Measurements from ENCODE around the gene ARHGAP10.
A peak's percentile ranks its signal among the peaks of the same experiment; 100 is the strongest.

ARHGAP10 gene

DNA sequence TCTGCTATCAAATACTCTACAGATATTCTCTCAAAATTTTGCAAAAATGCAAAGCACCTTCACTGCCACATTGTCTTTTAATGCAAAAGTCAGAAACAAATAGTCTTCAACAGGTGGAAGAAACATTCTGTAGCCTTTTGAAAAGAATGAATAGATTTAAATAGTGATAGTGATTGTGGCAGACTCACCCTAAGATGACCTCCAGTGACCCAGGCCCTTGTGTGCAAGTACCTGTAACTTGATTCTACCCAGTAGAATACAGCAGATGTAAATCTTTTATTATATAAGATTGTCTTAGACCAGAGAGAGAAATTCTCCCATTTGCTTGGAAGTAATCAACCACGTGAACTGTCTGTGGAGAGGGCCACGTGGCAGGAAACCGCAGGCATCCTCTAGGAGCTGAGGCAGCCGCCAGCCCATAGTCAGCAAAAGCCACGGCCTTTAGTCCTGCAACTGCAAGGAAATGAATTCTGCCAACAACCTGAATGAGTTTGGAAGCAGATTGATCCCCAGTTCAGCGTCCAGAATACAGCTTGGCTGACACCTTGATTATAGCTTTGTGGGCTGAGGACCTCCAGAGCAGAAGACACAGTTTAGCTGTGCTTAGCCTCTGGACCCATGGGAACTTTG, 272.5 kb downstream of the ARHGAP10 start:
- in situ Hi-C loops (cut with HindIII; ENCODE audit: low pct_unique_long_range_greater_than_20kb, low sequenced_read_pairs): no loop called here
- TF ChIP-seq JUND (IDR thresholded peaks at IDR 0.05; ENCODE audit: low read depth): no peak
- DNase-seq (ENCODE audit: low read depth in 1 of 2, low spot score in 1 of 2): no peak

DNA sequence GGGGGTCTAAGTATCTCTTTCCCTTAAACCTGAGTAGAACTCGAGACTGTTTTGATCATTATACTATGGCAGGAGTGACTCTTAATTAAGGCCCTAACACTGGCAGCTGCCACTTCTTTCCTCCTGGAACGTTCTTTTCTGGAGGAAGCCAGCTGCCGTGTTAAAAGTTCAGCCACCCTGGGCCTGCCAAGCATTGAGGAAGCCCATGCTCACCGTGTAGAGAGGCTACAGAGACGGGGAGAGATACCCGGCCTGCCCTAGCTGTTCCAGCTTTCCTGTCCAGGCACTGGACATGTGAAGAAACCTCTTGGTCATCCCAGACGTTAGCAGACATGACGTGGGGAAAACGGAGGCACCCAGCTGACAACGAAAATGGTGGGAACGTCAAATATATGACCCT, 274.1 kb downstream of the ARHGAP10 start:
- in situ Hi-C loops (cut with HindIII; ENCODE audit: low pct_unique_long_range_greater_than_20kb, low sequenced_read_pairs): no loop called here
- TF ChIP-seq JUND (IDR thresholded peaks at IDR 0.05; ENCODE audit: low read depth): no peak
- no peak for DNase-seq (ENCODE audit: low read depth in 1 of 2, low spot score in 1 of 2)

DNA sequence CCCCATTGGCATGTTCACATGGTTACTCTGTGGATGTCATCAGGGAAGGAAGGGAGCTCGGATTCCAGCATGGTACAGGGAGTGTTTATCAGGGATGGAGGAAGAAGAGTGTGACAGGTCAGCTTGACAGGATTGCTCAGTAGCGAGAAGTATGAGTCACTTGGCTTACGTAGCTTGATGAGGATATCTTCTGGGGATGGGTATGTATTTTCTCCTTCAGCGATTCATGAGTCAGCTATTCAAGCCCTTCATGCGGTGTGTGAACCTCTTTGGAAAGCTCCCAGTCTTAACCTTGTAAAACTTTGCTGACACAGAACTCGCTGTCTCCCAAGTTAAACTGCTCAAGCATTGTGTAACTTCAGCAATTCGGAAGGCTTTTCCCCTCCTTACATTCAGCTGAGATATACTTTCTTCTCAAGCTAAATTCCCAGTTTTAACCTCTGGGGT, 275.4 kb downstream of the ARHGAP10 start:
- no peak for DNase-seq (ENCODE audit: low read depth in 1 of 2, low spot score in 1 of 2)
- no peak for TF ChIP-seq JUND (IDR thresholded peaks at IDR 0.05; ENCODE audit: low read depth)
- in situ Hi-C loops (cut with HindIII; ENCODE audit: low pct_unique_long_range_greater_than_20kb, low sequenced_read_pairs): no loop called here

DNA sequence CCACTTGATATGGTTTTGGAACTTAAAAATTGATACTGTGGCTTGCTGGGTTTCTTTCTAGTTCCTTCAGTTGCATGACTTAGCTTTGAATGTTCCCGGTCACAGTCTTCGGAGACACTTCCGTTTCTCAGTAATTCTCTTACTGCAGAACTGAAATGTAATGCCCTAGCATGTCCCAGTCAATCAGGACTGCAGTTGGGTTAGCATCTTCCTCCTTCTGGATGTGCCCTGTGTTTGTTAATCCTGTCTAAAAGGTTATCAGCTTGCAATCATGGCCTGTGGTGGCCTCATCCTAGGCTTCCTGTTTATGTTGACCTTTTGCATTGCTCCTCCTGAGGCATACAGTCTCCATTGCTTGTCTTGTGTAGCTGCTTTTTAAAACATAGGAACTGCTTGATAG, 275.9 kb downstream of the ARHGAP10 start:
- TF ChIP-seq JUND (IDR thresholded peaks at IDR 0.05; ENCODE audit: low read depth): no peak
- in situ Hi-C loops (cut with HindIII; ENCODE audit: low pct_unique_long_range_greater_than_20kb, low sequenced_read_pairs): no loop called here
- no peak for DNase-seq (ENCODE audit: low read depth in 1 of 2, low spot score in 1 of 2)

DNA sequence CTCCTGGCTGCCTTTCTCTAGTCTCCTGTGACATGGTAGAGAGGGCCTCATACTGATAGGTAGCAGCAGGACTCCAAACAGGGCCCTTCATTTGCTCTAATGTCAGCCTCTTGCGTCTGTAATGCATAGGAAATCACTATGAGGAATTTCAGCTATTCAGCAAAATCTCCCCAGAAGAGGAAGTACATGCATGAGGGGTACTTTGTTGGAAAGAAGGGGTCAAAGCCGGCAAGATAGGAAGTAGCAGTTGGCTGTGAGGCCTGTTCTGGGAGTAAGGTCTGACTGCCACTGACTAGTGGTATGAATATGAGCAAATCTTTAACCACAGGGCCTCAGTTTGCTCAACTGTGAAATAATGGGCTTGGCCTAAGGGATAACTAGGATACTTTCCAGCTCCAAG, 283.2 kb downstream of the ARHGAP10 start:
- in situ Hi-C loops (cut with HindIII; ENCODE audit: low pct_unique_long_range_greater_than_20kb, low sequenced_read_pairs): no loop called here
- no peak for DNase-seq (ENCODE audit: low read depth in 1 of 2, low spot score in 1 of 2)
- TF ChIP-seq JUND (IDR thresholded peaks at IDR 0.05; ENCODE audit: low read depth): no peak

DNA sequence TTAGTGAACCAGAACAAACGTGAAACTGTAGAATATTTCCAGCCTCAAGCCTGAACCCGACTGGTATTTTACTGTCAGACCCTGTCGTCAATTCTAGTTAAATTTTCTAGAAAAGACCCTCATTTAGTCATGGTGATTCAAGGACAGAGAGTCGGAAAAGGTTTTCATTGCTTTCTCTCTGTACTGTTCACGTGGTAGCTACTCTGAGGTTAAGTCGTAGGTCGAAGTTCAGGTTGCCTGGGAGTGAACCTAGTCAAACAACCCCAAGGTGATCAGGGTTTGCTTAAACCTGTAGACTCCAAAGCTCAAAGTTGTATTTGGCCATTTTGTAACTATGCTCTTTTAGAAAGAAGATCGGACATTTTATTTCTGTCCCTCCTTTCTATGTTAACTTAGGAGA, 283.6 kb downstream of the ARHGAP10 start:
- DNase-seq (ENCODE audit: low read depth in 1 of 2, low spot score in 1 of 2): no peak
- in situ Hi-C loops (cut with HindIII; ENCODE audit: low pct_unique_long_range_greater_than_20kb, low sequenced_read_pairs): no loop called here
- TF ChIP-seq JUND (IDR thresholded peaks at IDR 0.05; ENCODE audit: low read depth): no peak

DNA sequence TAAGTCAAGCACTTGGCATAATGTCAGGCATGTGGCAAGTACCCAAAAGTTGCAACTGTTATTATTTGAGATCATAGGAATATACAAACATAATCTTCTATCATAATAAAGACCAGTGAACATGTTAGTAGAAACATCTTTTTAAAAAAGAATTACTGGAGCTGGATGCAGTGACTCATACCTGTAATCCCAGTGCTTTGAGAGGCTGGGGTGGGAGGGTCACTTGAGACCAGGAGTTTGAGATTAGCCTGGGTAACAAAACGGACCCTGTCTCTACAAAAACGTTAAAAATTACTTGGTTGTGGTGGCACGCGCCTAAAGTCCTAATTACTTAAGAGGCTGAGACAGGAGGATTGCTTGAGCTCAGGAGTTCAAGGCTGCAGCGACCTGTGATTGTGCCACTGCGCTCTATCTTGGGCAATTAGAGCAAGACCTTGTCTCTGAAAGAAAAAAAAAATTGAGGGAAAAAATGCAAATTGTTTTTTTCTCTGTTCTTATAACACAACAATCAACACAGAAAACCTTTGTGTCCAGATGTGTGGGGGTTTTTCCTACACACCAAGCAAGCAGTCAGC, 284.3 kb downstream of the ARHGAP10 start:
- DNase-seq (ENCODE audit: low read depth in 1 of 2, low spot score in 1 of 2): no peak
- TF ChIP-seq JUND (IDR thresholded peaks at IDR 0.05; ENCODE audit: low read depth): no peak
- in situ Hi-C loops (cut with HindIII; ENCODE audit: low pct_unique_long_range_greater_than_20kb, low sequenced_read_pairs): no loop called here

DNA sequence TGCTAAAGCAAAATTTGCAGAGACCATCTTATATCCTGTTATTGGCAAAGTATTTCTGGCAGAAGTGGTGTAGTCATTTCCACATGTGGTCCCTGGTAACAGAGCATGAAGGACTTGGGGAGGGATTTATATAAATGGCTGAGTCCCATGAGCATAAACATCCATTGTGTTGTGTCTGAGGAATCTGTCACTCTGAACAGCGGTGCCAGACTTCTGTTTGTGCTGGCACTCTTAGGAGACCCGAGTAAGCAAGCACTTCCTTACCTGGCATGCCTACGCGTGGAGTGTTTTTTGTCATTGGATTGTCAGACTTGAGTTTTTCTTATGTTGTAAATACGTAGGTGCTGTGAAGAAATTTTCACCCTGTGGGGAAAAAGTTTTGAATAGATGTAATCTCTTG, 285.9 kb downstream of the ARHGAP10 start:
- DNase-seq (ENCODE audit: low read depth in 1 of 2, low spot score in 1 of 2): peak; percentile 23 to 73
- no peak for TF ChIP-seq JUND (IDR thresholded peaks at IDR 0.05; ENCODE audit: low read depth)
- in situ Hi-C loops (cut with HindIII; ENCODE audit: low pct_unique_long_range_greater_than_20kb, low sequenced_read_pairs): no loop called here

DNA sequence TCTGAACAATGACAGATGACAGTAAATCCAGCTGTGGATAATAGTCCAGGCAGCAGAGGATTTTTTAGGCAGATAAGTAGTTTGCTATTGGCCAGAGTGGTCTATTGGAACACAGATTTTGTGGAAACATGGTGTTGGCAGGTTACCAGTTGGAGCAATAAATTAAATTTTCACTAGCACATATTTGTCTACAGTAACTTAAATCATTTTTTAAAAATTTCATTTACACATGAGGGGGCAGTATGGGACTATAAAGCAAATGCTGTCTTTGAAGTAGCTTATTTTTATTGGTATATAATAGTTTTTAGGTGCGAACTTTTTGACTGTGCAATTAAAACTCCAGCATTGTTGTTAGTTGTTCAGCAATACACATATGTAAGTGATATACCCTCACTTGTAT, 289.8 kb downstream of the ARHGAP10 start:
- TF ChIP-seq JUND (IDR thresholded peaks at IDR 0.05; ENCODE audit: low read depth): no peak
- in situ Hi-C loops (cut with HindIII; ENCODE audit: low pct_unique_long_range_greater_than_20kb, low sequenced_read_pairs): no loop called here
- DNase-seq (ENCODE audit: low read depth in 1 of 2, low spot score in 1 of 2): peak in 1 of 2 experiments; percentile 15

DNA sequence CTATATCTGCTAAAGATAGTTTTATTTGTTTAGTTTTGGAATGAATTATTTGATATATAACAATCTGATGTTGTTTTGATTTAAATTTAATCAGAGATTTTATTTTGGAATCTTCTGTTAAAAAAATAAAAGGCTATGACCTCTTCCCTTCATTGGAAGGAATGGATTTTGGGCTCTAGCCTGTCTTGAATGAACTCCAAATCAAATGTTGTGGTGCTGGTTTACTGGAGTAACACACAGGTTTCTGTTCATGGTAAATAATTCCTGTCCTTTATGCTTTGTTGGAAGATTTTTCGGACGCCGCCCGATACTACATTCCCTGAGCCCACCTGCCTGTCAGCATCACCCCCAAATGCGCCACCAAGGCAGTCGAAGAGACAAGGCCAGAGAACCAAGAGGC, 291.1 kb downstream of the ARHGAP10 start:
- no peak for DNase-seq (ENCODE audit: low read depth in 1 of 2, low spot score in 1 of 2)
- in situ Hi-C loops (cut with HindIII; ENCODE audit: low pct_unique_long_range_greater_than_20kb, low sequenced_read_pairs): no loop called here

DNA sequence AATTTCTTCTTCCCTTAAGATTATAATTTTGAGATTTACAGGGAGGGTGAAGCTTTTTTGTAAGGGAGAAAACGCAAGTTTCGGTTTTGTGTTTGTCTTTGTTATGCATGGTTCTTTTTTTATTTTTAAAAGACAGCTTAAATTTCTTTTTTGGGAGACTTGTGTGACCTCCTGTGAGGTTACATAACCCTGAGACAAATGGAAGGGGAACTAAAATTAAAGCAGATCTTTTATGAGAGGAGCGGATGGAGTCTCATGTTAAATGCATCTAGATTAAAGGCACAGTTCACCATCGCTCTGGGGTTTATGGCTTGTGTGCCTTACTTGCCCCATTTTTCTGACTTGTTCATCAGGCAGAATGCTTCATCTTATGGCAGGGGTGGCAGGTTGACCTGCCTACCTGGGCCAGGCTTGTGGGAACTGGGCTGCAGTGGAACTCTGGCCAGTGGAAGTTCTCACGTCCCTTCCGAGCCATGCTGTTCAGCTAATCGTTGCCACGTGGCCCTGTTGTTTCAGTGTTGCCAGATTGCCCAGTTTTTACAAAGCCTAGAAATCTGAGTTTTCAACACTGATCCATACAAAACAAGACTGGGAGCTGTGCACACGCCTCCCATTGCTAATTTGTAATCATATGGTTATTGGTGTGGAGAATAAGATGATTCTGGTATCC, 291.8 kb downstream of the ARHGAP10 start:
- DNase-seq (ENCODE audit: low read depth in 1 of 2, low spot score in 1 of 2): no peak
- no peak for TF ChIP-seq JUND (IDR thresholded peaks at IDR 0.05; ENCODE audit: low read depth)
- in situ Hi-C loops (cut with HindIII; ENCODE audit: low pct_unique_long_range_greater_than_20kb, low sequenced_read_pairs): no loop called here

More for the DNA sequence above, 291.1 kb downstream of the ARHGAP10 start:
- no peak for TF ChIP-seq JUND (IDR thresholded peaks at IDR 0.05; ENCODE audit: low read depth)

DNA sequence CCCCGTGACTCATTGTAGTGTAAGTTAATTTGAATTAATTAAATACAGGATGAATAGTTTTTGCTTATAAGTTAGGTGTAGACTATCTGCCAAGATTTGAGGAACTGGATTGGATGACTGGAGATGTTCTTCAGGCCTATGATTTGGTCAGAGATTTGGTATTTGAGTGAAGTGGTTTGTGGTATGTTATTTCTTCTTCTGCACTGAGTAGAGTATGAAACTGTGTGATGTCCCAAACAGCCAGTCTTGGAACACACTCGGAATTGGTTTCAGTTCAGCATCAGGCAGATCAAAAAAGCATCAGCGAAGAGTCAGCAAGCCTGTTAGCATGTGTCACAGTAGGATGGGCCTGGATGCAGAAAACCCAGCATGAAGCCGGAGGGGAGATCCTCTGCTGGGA, 294.1 kb downstream of the ARHGAP10 start:
- TF ChIP-seq JUND (IDR thresholded peaks at IDR 0.05; ENCODE audit: low read depth): no peak
- DNase-seq (ENCODE audit: low read depth in 1 of 2, low spot score in 1 of 2): no peak
- in situ Hi-C loops (cut with HindIII; ENCODE audit: low pct_unique_long_range_greater_than_20kb, low sequenced_read_pairs): no loop called here

DNA sequence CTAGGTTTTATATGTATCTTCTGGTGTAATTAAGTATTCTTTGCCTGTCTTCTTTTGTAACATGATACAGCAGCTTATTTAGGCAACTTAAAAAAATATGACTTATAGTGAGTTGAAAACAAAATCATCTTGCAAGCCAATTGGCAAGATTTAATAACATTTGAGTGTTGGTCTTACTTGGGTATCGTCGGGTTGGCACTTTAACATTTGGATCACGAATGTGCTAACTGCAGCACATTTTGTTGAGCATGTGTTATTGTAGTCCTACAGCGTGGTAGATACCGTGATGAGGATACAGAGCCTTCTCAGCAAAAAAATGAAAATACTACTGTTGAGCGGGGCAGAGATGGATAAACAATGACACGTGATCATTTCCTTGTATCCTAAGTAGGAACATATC, 295.3 kb downstream of the ARHGAP10 start:
- no peak for DNase-seq (ENCODE audit: low read depth in 1 of 2, low spot score in 1 of 2)
- TF ChIP-seq JUND (IDR thresholded peaks at IDR 0.05; ENCODE audit: low read depth): no peak
- in situ Hi-C loops (cut with HindIII; ENCODE audit: low pct_unique_long_range_greater_than_20kb, low sequenced_read_pairs): no loop called here

Measured in T47D (cell line).